H1 (cell line): ENCODE results near the gene PIEZO1. TPM values are rescaled to one million over a fixed set of nuclear protein-coding genes. Genes with fewer than 3 reads are reported as not detected.

Experiments used
- CTBP2 ChIP-seq: IDR thresholded peaks from 2 replicates; pipeline ENCODE4 v1.7.0; 2011; ENCODE audit warnings: borderline replicate concordance, mild to moderate bottlenecking, moderate library complexity, mixed read lengths, low read length; ENCODE audit not compliant: insufficient read depth, insufficient read length
- SIX5 ChIP-seq: IDR thresholded peaks from 2 replicates; pipeline ENCODE4 v1.6.1; 2011; ENCODE audit warnings: mild to moderate bottlenecking, low read depth, low read length
- SP2 ChIP-seq: IDR thresholded peaks from 2 replicates; pipeline ENCODE4 v1.6.1; 2012; ENCODE audit warnings: mild to moderate bottlenecking, low read length, inconsistent platforms
- SUZ12 ChIP-seq: fragments of 200-600 bp; sonication (generic); IDR thresholded peaks from 2 replicates; pipeline ENCODE4 v1.6.1; 2012; ENCODE audit warnings: mild to moderate bottlenecking, inconsistent platforms, low read length, moderate library complexity, mixed read lengths
- polyA plus RNA-seq, 7 experiments: library from polyadenylated mRNA; depleted of rRNA in 3 of 7; stranded (reverse) in 5 of 7; unstranded in 2 of 7; fragments of >200 nt in 5 of 7; fragments of 200-250 nt in 2 of 7; gene quantifications; 1 replicate in 5 of 7; 2 replicates in 1 of 7; 4 replicates in 1 of 7; pipeline versions ENCODE4 v1.2.1 to v1.2.3, GENCODE V29; 2011 to 2013; ENCODE audit warnings: missing spikeins in 2 of 7, mixed read lengths in 2 of 7
- total RNA-seq: library from RNA; stranded (reverse); fragmentation: NEBNext Ultra II Directional; extraction: Animal tissue kit (Norgen Biotek cat#: 25700); gene quantifications from 2 replicates; pipeline ENCODE4 v1.2.1, GENCODE V29; 2021
- TF ChIP-seq, protein P1 (sequence below): IDR thresholded peaks from 2 replicates; pipeline ENCODE4 v1.6.1; 2011; ENCODE audit warnings: low read length, improper control_type of control experiment

Gene PIEZO1
- total and polyA plus RNA-seq, 2 of the 8 experiments (the other 6 are each of a cell fraction or from before 2014, with no cell fraction given) = 42.3 to 67.5 TPM

DNA sequence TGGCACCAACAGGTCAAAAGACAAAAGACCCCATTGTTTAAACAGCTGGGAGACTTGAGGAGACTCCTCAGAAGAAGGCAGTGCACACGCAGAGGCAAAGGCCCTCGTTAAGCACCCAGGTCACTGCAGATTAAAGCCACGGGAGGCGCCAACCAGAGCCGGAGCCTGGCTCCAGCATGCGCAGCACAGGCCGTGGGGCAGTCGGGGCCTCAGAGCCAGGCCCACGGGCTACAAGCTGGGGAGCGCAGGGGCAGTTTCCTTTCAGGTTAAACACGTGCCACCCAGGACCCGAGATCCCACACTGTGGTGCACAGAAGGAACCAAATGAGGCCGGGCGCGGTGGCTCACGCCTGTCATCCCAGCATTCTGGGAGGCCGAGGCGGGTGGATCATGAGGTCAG is 9.2 kb downstream of the PIEZO1 start (continued):
- no peak for TF ChIP-seq CTBP2
- TF ChIP-seq, protein P1, sequence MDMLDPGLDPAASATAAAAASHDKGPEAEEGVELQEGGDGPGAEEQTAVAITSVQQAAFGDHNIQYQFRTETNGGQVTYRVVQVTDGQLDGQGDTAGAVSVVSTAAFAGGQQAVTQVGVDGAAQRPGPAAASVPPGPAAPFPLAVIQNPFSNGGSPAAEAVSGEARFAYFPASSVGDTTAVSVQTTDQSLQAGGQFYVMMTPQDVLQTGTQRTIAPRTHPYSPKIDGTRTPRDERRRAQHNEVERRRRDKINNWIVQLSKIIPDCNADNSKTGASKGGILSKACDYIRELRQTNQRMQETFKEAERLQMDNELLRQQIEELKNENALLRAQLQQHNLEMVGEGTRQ = no peak
- no peak for TF ChIP-seq SP2
- TF ChIP-seq SIX5 = no peak
- no peak for TF ChIP-seq SUZ12
